Head of caudate nucleus (tissue), 42 donors: Measurements from ENCODE around the gene KCNH4.
"Not testable (repeated sequence)": the region's sequence is repeated elsewhere in the genome, so short reads cannot be mapped to it uniquely, and the experiment has no call there.

Experiments used
- DNase-seq, 42 donors: peaks; one replicate each; pipeline versions ENCODE4 v3.0.0 to v3.0.0-alpha.2; 2020 to 2021; ENCODE audit warnings: mixed read lengths in 7 of 42
- intact Hi-C: fragments of 100-400 bp; cut with DNase I; formaldehyde crosslinking; loops from one replicate; pipeline ENCODE4 v1.15.0; 2022

Gene KCNH4

GRCh38 chr17:42180922-42181850 is at the start of gene KCNH4:
Gene KCNH4, minus strand, starts transcription at chr17:42181142. Its CDS starts 197 bp downstream, at chr17:42180945.
- DNase-seq = peak; percentile 80 to 98 (median 92)

GRCh38 chr17:42230225-42230624 is 49.3 kb upstream of the KCNH4 start:
- DNase-seq = no peak

More at GRCh38 chr17:42180922-42181850, at the start of gene KCNH4:
- intact Hi-C loops = loop anchor here (10.0 kb wide), 1 partner anchor 224 kb away; no protein-coding TSS in a partner anchor

GRCh38 chr17:42227849-42228700 is 47.1 kb upstream of the KCNH4 start:
- intact Hi-C loops = no loop called here
- no peak for DNase-seq

More at GRCh38 chr17:42230225-42230624, 49.3 kb upstream of the KCNH4 start:
- intact Hi-C loops = no loop called here

- DNase-seq = no peak
- intact Hi-C loops = no loop called here
Measured at GRCh38 chr17:42225646-42226045, 44.7 kb upstream of the KCNH4 start.

GRCh38 chr17:42224651-42225050 is 43.7 kb upstream of the KCNH4 start:
- intact Hi-C loops = no loop called here
- no peak for DNase-seq

- intact Hi-C loops = no loop called here
- peak in 31 of 42 donors; percentile 16 to 75 (median 37) for DNase-seq
Measured at GRCh38 chr17:42221886-42222745, 41.2 kb upstream of the KCNH4 start.

- DNase-seq, intact Hi-C loops: not testable (repeated sequence)
Measured at GRCh38 chr17:42219280-42219679, 38.3 kb upstream of the KCNH4 start.

- DNase-seq = no peak
- intact Hi-C loops = no loop called here
Measured at GRCh38 chr17:42214156-42214555, 33.2 kb upstream of the KCNH4 start.

- no peak for DNase-seq
Measured at GRCh38 chr17:42212382-42212781, 31.4 kb upstream of the KCNH4 start.

GRCh38 chr17:42211921-42212341 is 31.0 kb upstream of the KCNH4 start:
- peak; percentile 45 to 92 (median 80) for DNase-seq
- intact Hi-C loops = not testable (repeated sequence)

More at GRCh38 chr17:42212382-42212781, 31.4 kb upstream of the KCNH4 start:
- intact Hi-C loops = no loop called here

GRCh38 chr17:42210046-42210445 is 29.1 kb upstream of the KCNH4 start:
- DNase-seq = no peak
- intact Hi-C loops = no loop called here

GRCh38 chr17:42206153-42206612 is 25.2 kb upstream of the KCNH4 start:
- DNase-seq, intact Hi-C loops: not testable (repeated sequence)

- DNase-seq = no peak
- intact Hi-C loops = no loop called here
Measured at GRCh38 chr17:42203354-42203753, 22.4 kb upstream of the KCNH4 start.

GRCh38 chr17:42202696-42203095 is 21.8 kb upstream of the KCNH4 start:
- no peak for DNase-seq
- intact Hi-C loops = no loop called here

GRCh38 chr17:42202159-42202558 is 21.2 kb upstream of the KCNH4 start:
- intact Hi-C loops = no loop called here
- no peak for DNase-seq

- intact Hi-C loops = no loop called here
- no peak for DNase-seq
Measured at GRCh38 chr17:42201458-42201772, 20.5 kb upstream of the KCNH4 start.

- intact Hi-C loops = no loop called here
- DNase-seq = peak in 29 of 42 donors; percentile 27 to 78 (median 53)
Measured at GRCh38 chr17:42200706-42201457, 19.9 kb upstream of the KCNH4 start.

- DNase-seq = no peak
- intact Hi-C loops = no loop called here
Measured at GRCh38 chr17:42199416-42200011, 18.6 kb upstream of the KCNH4 start.
